GM23338 (cell line): ENCODE results near the gene CAPN15. TPM values are rescaled to one million over a fixed set of nuclear protein-coding genes. Genes with fewer than 3 reads are reported as not detected.

ENCODE experiments used
- ZNF462 ChIP-seq: fragments of 250-450 bp; sonication (Bioruptor Pico); IDR thresholded peaks from 2 replicates; pipeline ENCODE4 v1.5.0; 2020; ENCODE audit warnings: mild to moderate bottlenecking, moderate library complexity
- microRNA-seq: library from miRNA; unstranded; fragments of <30 nt; microRNA quantifications from one replicate; pipeline ENCODE4, GENCODE V29; 2017
- polyA plus RNA-seq: library from polyadenylated mRNA; unstranded; fragments of >200 nt; fragmentation: Nextera tagmentation; extraction: Ambion mirVana; gene quantifications from 2 replicates; pipeline ENCODE4 v1.2.1, GENCODE V29; 2016
- small RNA-seq: library from RNA; depleted of rRNA; stranded (forward); fragments of <200 nt; gene quantifications from one replicate; pipeline ENCODE3, GENCODE V24; 2014; ENCODE audit warnings: low replicate concordance
- total RNA-seq: library from RNA; depleted of rRNA; stranded (reverse); fragments of >200 nt; shearing (Covaris generic); gene quantifications from 2 replicates; pipeline ENCODE4 v1.2.3, GENCODE V29; 2014; rRNA removed

The CAPN15 gene
- total and polyA plus RNA-seq, 2 experiments from 2014 or later: 27.3 to 164 TPM

DNA sequence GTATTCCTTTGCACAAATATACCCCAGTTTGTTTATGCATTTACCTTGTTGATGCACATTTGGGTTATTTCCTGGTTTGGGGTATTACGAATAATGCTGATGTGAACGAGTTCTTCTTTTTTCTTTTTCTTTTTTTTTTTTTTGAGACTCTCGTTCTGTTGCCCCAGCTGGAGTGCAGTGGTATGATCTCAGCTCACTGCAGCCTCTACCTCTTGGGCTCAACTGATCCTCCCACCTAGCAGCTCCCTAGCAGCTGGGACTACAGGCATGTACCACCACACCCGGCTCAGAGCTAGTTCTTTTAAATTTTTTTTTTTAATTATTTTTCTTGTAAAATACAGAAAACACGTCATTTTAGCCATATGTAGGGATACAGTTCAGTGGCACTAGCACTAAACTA is 76.4 kb downstream of the CAPN15 start (continued):
- TF ChIP-seq ZNF462 (CRISPR knock-in tag): no peak

Small RNAs within 50 kb of the gene (microRNA-seq; reads per million reads assigned to microRNA genes)
- gene MIR3176 (17.7 reads per million, percentile 42 among the genes with 10 or more reads in this experiment), gene MIR5587 (0.89 reads per million)

Small RNAs within 50 kb of the gene (small RNA-seq; reads per million reads assigned to genes)
- gene MIR3176: 1.6 reads per million, percentile 75 among the genes with 10 or more reads in this experiment
- not detected for gene MIR5587
- not detected for gene Z98883.1

Other genes starting within 250 kb of the CAPN15 start
- 1.0 and 1.2 TPM in 2 replicates for gene ARHGDIG, start 247.1 kb upstream of the CAPN15 start, total RNA-seq
- gene ARHGDIG, start 247.1 kb upstream of the CAPN15 start, polyA plus RNA-seq: 0.24 and 0.78 TPM in 2 replicates
- gene PDIA2, start 244.5 kb upstream of the CAPN15 start, total RNA-seq: 0.87 TPM in 1 of 2 replicates, not detected in the other
- gene PDIA2, start 244.5 kb upstream of the CAPN15 start, polyA plus RNA-seq: 0.39 and 0.52 TPM in 2 replicates
- gene AXIN1, start 175.0 kb upstream of the CAPN15 start, total RNA-seq: 50.6 and 54.5 TPM in 2 replicates
- 14.3 and 15.0 TPM in 2 replicates for gene AXIN1, start 175.0 kb upstream of the CAPN15 start, polyA plus RNA-seq
- 115 and 169 TPM in 2 replicates for gene MRPL28, start 157.2 kb upstream of the CAPN15 start, total RNA-seq
- gene MRPL28, start 157.2 kb upstream of the CAPN15 start, polyA plus RNA-seq: 129 and 135 TPM in 2 replicates
- gene PGAP6, start 145.7 kb upstream of the CAPN15 start, total RNA-seq: 98.7 and 112 TPM in 2 replicates
- 25.1 and 29.5 TPM in 2 replicates for gene PGAP6, start 145.7 kb upstream of the CAPN15 start, polyA plus RNA-seq
- 228 and 249 TPM in 2 replicates for gene NME4, start 130.5 kb upstream of the CAPN15 start, total RNA-seq
- gene NME4, start 130.5 kb upstream of the CAPN15 start, polyA plus RNA-seq: 511 and 521 TPM in 2 replicates
- 17.9 and 26.9 TPM in 2 replicates for gene DECR2, start 125.8 kb upstream of the CAPN15 start, total RNA-seq
- 19.0 and 20.3 TPM in 2 replicates for gene DECR2, start 125.8 kb upstream of the CAPN15 start, polyA plus RNA-seq
- gene RAB11FIP3, start 102.1 kb upstream of the CAPN15 start, total RNA-seq: 27.9 and 29.2 TPM in 2 replicates
- gene RAB11FIP3, start 102.1 kb upstream of the CAPN15 start, polyA plus RNA-seq: 3.2 and 4.4 TPM in 2 replicates
- gene PRR35, start 32.7 kb downstream of the CAPN15 start, total RNA-seq: 1.1 and 1.4 TPM in 2 replicates
- 0.32 and 0.63 TPM in 2 replicates for gene PRR35, start 32.7 kb downstream of the CAPN15 start, polyA plus RNA-seq
- gene NHLRC4, start 39.3 kb downstream of the CAPN15 start, total RNA-seq: 0.80 TPM in 1 of 2 replicates, not detected in the other
- gene NHLRC4, start 39.3 kb downstream of the CAPN15 start, polyA plus RNA-seq: 0.14 and 0.47 TPM in 2 replicates
- gene PIGQ, start 42.3 kb downstream of the CAPN15 start, total RNA-seq: 49.9 and 62.3 TPM in 2 replicates
- gene PIGQ, start 42.3 kb downstream of the CAPN15 start, polyA plus RNA-seq: 28.0 and 30.2 TPM in 2 replicates
- 24.2 and 24.6 TPM in 2 replicates for gene RAB40C, start 62.4 kb downstream of the CAPN15 start, total RNA-seq
- 11.2 and 12.0 TPM in 2 replicates for gene RAB40C, start 62.4 kb downstream of the CAPN15 start, polyA plus RNA-seq
- 6.8 and 11.2 TPM in 2 replicates for gene WFIKKN1, start 103.3 kb downstream of the CAPN15 start, total RNA-seq
- gene WFIKKN1, start 103.3 kb downstream of the CAPN15 start, polyA plus RNA-seq: 3.5 and 4.0 TPM in 2 replicates
- gene METTL26, start 108.6 kb downstream of the CAPN15 start, total RNA-seq: 131 and 153 TPM in 2 replicates
- gene METTL26, start 108.6 kb downstream of the CAPN15 start, polyA plus RNA-seq: 223 and 225 TPM in 2 replicates
- gene MCRIP2, start 114.1 kb downstream of the CAPN15 start, total RNA-seq: 53.2 and 64.3 TPM in 2 replicates
- 67.7 and 80.2 TPM in 2 replicates for gene MCRIP2, start 114.1 kb downstream of the CAPN15 start, polyA plus RNA-seq
- gene WDR90, start 121.7 kb downstream of the CAPN15 start, total RNA-seq: 42.2 and 44.4 TPM in 2 replicates
- 25.9 and 26.3 TPM in 2 replicates for gene WDR90, start 121.7 kb downstream of the CAPN15 start, polyA plus RNA-seq
- 93.8 and 129 TPM in 2 replicates for gene RHOT2, start 140.4 kb downstream of the CAPN15 start, total RNA-seq
- 159 and 163 TPM in 2 replicates for gene RHOT2, start 140.4 kb downstream of the CAPN15 start, polyA plus RNA-seq
- gene RHBDL1, start 148.0 kb downstream of the CAPN15 start, total RNA-seq: 10.1 and 11.5 TPM in 2 replicates
- gene RHBDL1, start 148.0 kb downstream of the CAPN15 start, polyA plus RNA-seq: 8.4 and 9.2 TPM in 2 replicates
- 108 and 123 TPM in 2 replicates for gene STUB1, start 152.7 kb downstream of the CAPN15 start, total RNA-seq
- gene STUB1, start 152.7 kb downstream of the CAPN15 start, polyA plus RNA-seq: 91.7 and 107 TPM in 2 replicates
- 79.3 and 82.5 TPM in 2 replicates for gene JMJD8, start 156.6 kb downstream of the CAPN15 start, total RNA-seq
- gene JMJD8, start 156.6 kb downstream of the CAPN15 start, polyA plus RNA-seq: 43.1 and 48.5 TPM in 2 replicates
- 11.5 and 15.8 TPM in 2 replicates for gene WDR24, start 162.7 kb downstream of the CAPN15 start, total RNA-seq
- gene WDR24, start 162.7 kb downstream of the CAPN15 start, polyA plus RNA-seq: 7.2 and 8.0 TPM in 2 replicates
- 10.6 and 12.6 TPM in 2 replicates for gene FBXL16, start 178.1 kb downstream of the CAPN15 start, total RNA-seq
- 7.9 and 8.9 TPM in 2 replicates for gene FBXL16, start 178.1 kb downstream of the CAPN15 start, polyA plus RNA-seq
- gene METRN, start 187.4 kb downstream of the CAPN15 start, total RNA-seq: 33.0 and 36.9 TPM in 2 replicates
- 18.7 and 28.9 TPM in 2 replicates for gene METRN, start 187.4 kb downstream of the CAPN15 start, polyA plus RNA-seq
- gene ANTKMT, start 193.4 kb downstream of the CAPN15 start, total RNA-seq: 23.8 and 37.1 TPM in 2 replicates
- gene ANTKMT, start 193.4 kb downstream of the CAPN15 start, polyA plus RNA-seq: 37.2 and 59.0 TPM in 2 replicates
- 3.5 and 12.6 TPM in 2 replicates for gene CCDC78, start 198.7 kb downstream of the CAPN15 start, total RNA-seq
- 8.7 and 10.5 TPM in 2 replicates for gene CCDC78, start 198.7 kb downstream of the CAPN15 start, polyA plus RNA-seq
- 19.1 and 21.6 TPM in 2 replicates for gene HAGHL, start 199.4 kb downstream of the CAPN15 start, total RNA-seq
- 35.3 and 45.2 TPM in 2 replicates for gene HAGHL, start 199.4 kb downstream of the CAPN15 start, polyA plus RNA-seq
- 19.2 and 42.3 TPM in 2 replicates for gene CIAO3, start 213.3 kb downstream of the CAPN15 start, total RNA-seq
- gene CIAO3, start 213.3 kb downstream of the CAPN15 start, polyA plus RNA-seq: 13.0 and 15.4 TPM in 2 replicates
- gene MSLN, start 233.0 kb downstream of the CAPN15 start, total RNA-seq: 0.10 TPM in 1 of 2 replicates, not detected in the other
- not detected in 2 replicates for gene MSLN, start 233.0 kb downstream of the CAPN15 start, polyA plus RNA-seq